Esophagus squamous epithelium (tissue), 4 donors: ENCODE results near the gene ASCC2.

Experiments
- CTCF ChIP-seq, 6 experiments: fragments of 450-650 bp in 4 of 6; fragments of 200-600 bp in 2 of 6; sonication (generic) in 2 of 6; IDR thresholded peaks; one replicate each; pipeline ENCODE4 v1.5.1; 2016 to 2019; ENCODE audit warnings: antibody characterized with exemption in 6 of 6, mild to moderate bottlenecking in 4 of 6, moderate library complexity in 4 of 6
- POLR2A ChIP-seq, 4 donors: fragments of 450-650 bp; IDR thresholded peaks; one replicate each; pipeline ENCODE4 v1.6.1; 2017; ENCODE audit warnings: antibody characterized with exemption in 4 of 4, mild to moderate bottlenecking in 4 of 4, moderate library complexity in 3 of 4

GRCh38 chr22:29872989-29873388 lies 34.9 kb upstream of the ASCC2 start:
- TF ChIP-seq POLR2A (IDR thresholded peaks at IDR 0.05) = no peak
- no peak for TF ChIP-seq CTCF (IDR thresholded peaks at IDR 0.05)
